Measurements from ENCODE around the gene KSR2.

GRCh38 chr12:117506333-117506732 is 462.5 kb downstream of the KSR2 start:
- TF ChIP-seq CTCF (IDR thresholded peaks at IDR 0.05) (no peak), POLR2AphosphoS5 (IDR thresholded peaks at IDR 0.05) (no peak), EP300 (IDR thresholded peaks at IDR 0.05) (no peak), POLR2A (IDR thresholded peaks at IDR 0.05) (no peak)
